Mesenchymal stem cell (in vitro differentiated cells and primary cell): ENCODE results near the gene CNP.

ENCODE experiments used
- DNase-seq: peaks from one replicate; pipeline ENCODE4 v3.0.0-alpha.2; 2013
- H2AFZ ChIP-seq: one replicate; pipeline ENCODE4 v1.6.1; 2013; ENCODE audit warnings: low read depth, mild to moderate bottlenecking, control low read depth, inconsistent platforms, low read length, moderate library complexity
- H2AK5ac ChIP-seq: 2 replicates; pipeline ENCODE4 v1.6.1; 2013; ENCODE audit warnings: low read length, moderate library complexity, mild to moderate bottlenecking, inconsistent platforms; ENCODE audit not compliant: severe bottlenecking
- H2BK120ac ChIP-seq: one replicate; pipeline ENCODE4 v1.6.1; 2013; ENCODE audit warnings: low read depth, mild to moderate bottlenecking, inconsistent platforms, low read length, moderate library complexity
- H2BK12ac ChIP-seq, 2 experiments: one replicate each; pipeline ENCODE4 v1.6.1; 2013; ENCODE audit warnings: inconsistent platforms in 2 of 2, low read length in 2 of 2, mild to moderate bottlenecking in 2 of 2, moderate library complexity in 2 of 2, control low read depth in 1 of 2
- H2BK15ac ChIP-seq: one replicate; pipeline ENCODE4 v1.6.1; 2013; ENCODE audit warnings: mild to moderate bottlenecking, low read depth, inconsistent platforms; ENCODE audit not compliant: poor library complexity, severe bottlenecking
- H2BK5ac ChIP-seq: 2 replicates; pipeline ENCODE4 v1.6.1; 2013; ENCODE audit warnings: low read depth, mild to moderate bottlenecking, low read length, control low read depth, inconsistent platforms; ENCODE audit not compliant: poor library complexity, severe bottlenecking
- H3K14ac ChIP-seq, 2 experiments: one replicate each; pipeline ENCODE4 v1.6.1; 2013; ENCODE audit warnings: inconsistent platforms in 2 of 2, low read length in 2 of 2, control low read depth in 1 of 2, mild to moderate bottlenecking in 1 of 2, moderate library complexity in 1 of 2
- H3K18ac ChIP-seq, 2 experiments: one replicate each; pipeline ENCODE4 v1.6.1; 2013; ENCODE audit warnings: inconsistent platforms in 2 of 2, low read length in 2 of 2, control low read depth in 1 of 2, low read depth in 1 of 2, mild to moderate bottlenecking in 1 of 2
- H3K23ac ChIP-seq, 2 experiments: one replicate each; pipeline ENCODE4 v1.6.1; 2013; ENCODE audit warnings: inconsistent platforms in 2 of 2, low read length in 2 of 2, mild to moderate bottlenecking in 2 of 2, moderate library complexity in 2 of 2, control low read depth in 1 of 2
- H3K27ac ChIP-seq: 2 replicates; pipeline ENCODE4 v1.5.1; 2013; ENCODE audit warnings: mild to moderate bottlenecking, moderate library complexity, low read length, control low read depth, inconsistent platforms; ENCODE audit not compliant: poor library complexity, severe bottlenecking
- H3K27me3 ChIP-seq, 2 experiments: 2 replicates each; pipeline versions ENCODE4 v1.6.1 to v1.7.0; 2013; ENCODE audit warnings: low read length in 2 of 2, mild to moderate bottlenecking in 2 of 2, moderate library complexity in 2 of 2, control low read depth in 1 of 2, inconsistent platforms in 1 of 2; ENCODE audit not compliant: control insufficient read depth in 1 of 2, insufficient read depth in 1 of 2
- H3K36me3 ChIP-seq, 2 experiments: 2 replicates each; pipeline versions ENCODE4 v1.6.1 to v1.7.0; 2013; ENCODE audit warnings: low read length in 2 of 2, control low read depth in 1 of 2, inconsistent platforms in 1 of 2, low read depth in 1 of 2, mild to moderate bottlenecking in 1 of 2; ENCODE audit not compliant: insufficient read depth in 2 of 2, control insufficient read depth in 1 of 2
- H3K4ac ChIP-seq, 2 experiments: one replicate each; pipeline ENCODE4 v1.6.1; 2013; ENCODE audit warnings: inconsistent platforms in 2 of 2, low read length in 2 of 2, mild to moderate bottlenecking in 2 of 2, moderate library complexity in 2 of 2, control low read depth in 1 of 2, low read depth in 1 of 2
- H3K4me1 ChIP-seq: 2 replicates; pipeline ENCODE4 v1.6.1; 2013; ENCODE audit warnings: low read depth, low read length, control low read depth; ENCODE audit not compliant: control insufficient read depth, insufficient read depth
- H3K4me2 ChIP-seq: 2 replicates; pipeline ENCODE4 v1.6.1; 2013; ENCODE audit warnings: low read length, mild to moderate bottlenecking, inconsistent platforms; ENCODE audit not compliant: poor library complexity, severe bottlenecking
- H3K4me3 ChIP-seq, 2 experiments: 2 replicates each; pipeline versions ENCODE4 v1.5.1 to v1.7.0; 2013; ENCODE audit warnings: low read length in 2 of 2, mild to moderate bottlenecking in 2 of 2, control low read depth in 1 of 2, low read depth in 1 of 2; ENCODE audit not compliant: insufficient read depth in 1 of 2
- H3K79me1 ChIP-seq: replicated peaks from 2 replicates; pipeline ENCODE4 v1.6.1; 2013; ENCODE audit warnings: mild to moderate bottlenecking, control low read depth, low read length, inconsistent platforms; ENCODE audit not compliant: poor library complexity, severe bottlenecking
- H3K9ac ChIP-seq: 2 replicates; pipeline ENCODE4 v1.7.0; 2013; ENCODE audit warnings: mild to moderate bottlenecking, low read length, moderate library complexity
- H3K9me3 ChIP-seq: 2 replicates; pipeline ENCODE4 v1.7.0; 2013; ENCODE audit warnings: mild to moderate bottlenecking, low read length; ENCODE audit not compliant: control insufficient read depth
- H4K8ac ChIP-seq: one replicate; pipeline ENCODE4 v1.6.1; 2013; ENCODE audit warnings: inconsistent platforms, mild to moderate bottlenecking, low read length, moderate library complexity
- H4K91ac ChIP-seq: one replicate; pipeline ENCODE4 v1.6.1; 2013; ENCODE audit warnings: mild to moderate bottlenecking, low read length, inconsistent platforms
- WGBS: methylation state at CpG from one replicate; pipeline ENCODE4 v1.1.7; 2013; ENCODE audit warnings: mixed read lengths; 5-methylcytosine and 5-hydroxymethylcytosine counted together

The CNP gene

GRCh38 chr17:41968676-41969075 is 2.1 kb downstream of the CNP start:
- Histone ChIP-seq H3K23ac (no peak overlapping the region), H3K9ac (peak overlapping the region; percentile 94), H3K14ac (no peak overlapping the region), H2BK12ac (no peak overlapping the region), H3K18ac (no peak overlapping the region), H3K36me3 (peaks cover 48 to 51% of the 10 kb centered on the region in 2 experiments), H2BK5ac (no peak overlapping the region), H4K8ac (no peak overlapping the region), H4K91ac (no peak overlapping the region), H3K4me2 (no peak overlapping the region), H2BK15ac (no peak overlapping the region), H3K27me3 (no peaks in the 10 kb centered on the region), H3K27ac (no peak overlapping the region), H2BK120ac (no peak overlapping the region), H2AK5ac (no peak overlapping the region), H3K79me1 (peaks cover 8% of the 10 kb centered on the region), H3K4me3 (peak overlapping the region in 1 of 2 experiments; percentile 84), H3K4ac (no peak overlapping the region), H2AFZ (no peak overlapping the region), H3K9me3 (no peaks in the 10 kb centered on the region), H3K4me1 (peaks cover 28% of the 10 kb centered on the region)
- no peak for DNase-seq
- WGBS: 96% methylated on average over 7 of the region's 10 CpGs

GRCh38 chr17:41970901-41971331 is 4.3 kb downstream of the CNP start:
- Histone ChIP-seq H3K27ac (no peak overlapping the region), H2BK5ac (no peak overlapping the region), H2AK5ac (no peak overlapping the region), H3K4me1 (peaks cover 25% of the 10 kb centered on the region), H3K79me1 (peaks cover 15% of the 10 kb centered on the region), H2AFZ (no peak overlapping the region), H3K9ac (peak overlapping the region; percentile 4), H4K8ac (no peak overlapping the region), H2BK120ac (no peak overlapping the region), H3K14ac (no peak overlapping the region), H3K23ac (no peak overlapping the region), H3K18ac (no peak overlapping the region), H2BK15ac (no peak overlapping the region), H3K4me2 (no peak overlapping the region), H3K36me3 (peaks cover 70 to 73% of the 10 kb centered on the region in 2 experiments), H3K4me3 (no peak overlapping the region), H3K9me3 (no peaks in the 10 kb centered on the region), H4K91ac (no peak overlapping the region), H3K4ac (no peak overlapping the region), H2BK12ac (no peak overlapping the region), H3K27me3 (no peaks in the 10 kb centered on the region)
- no peak for DNase-seq
- 99% methylated on average over 5 of the region's 5 CpGs for WGBS

GRCh38 chr17:41971721-41972523 is 5.3 kb downstream of the CNP start:
- WGBS: 90% methylated on average over 17 of the region's 18 CpGs
- no peak overlapping the region for H2AFZ ChIP-seq

GRCh38 chr17:41972571-41973407 is 6.2 kb downstream of the CNP start:
- no peak overlapping the region for H2BK120ac ChIP-seq
- no peak overlapping the region for H3K4ac ChIP-seq
- no peak overlapping the region for H3K18ac ChIP-seq
- H3K4me2 ChIP-seq: no peak overlapping the region
- no peak overlapping the region for H3K27ac ChIP-seq
- peaks cover 19% of the 10 kb centered on the region for H3K79me1 ChIP-seq
- H3K27me3 ChIP-seq: no peaks in the 10 kb centered on the region
- no peaks in the 10 kb centered on the region for H3K9me3 ChIP-seq
- H4K91ac ChIP-seq: no peak overlapping the region
- H4K8ac ChIP-seq: no peak overlapping the region
- H3K23ac ChIP-seq: no peak overlapping the region
- H2BK5ac ChIP-seq: no peak overlapping the region
- H2BK15ac ChIP-seq: no peak overlapping the region
- H3K9ac ChIP-seq: peak overlapping the region; percentile 11
- H2BK12ac ChIP-seq: no peak overlapping the region
- no peak overlapping the region for H2AFZ ChIP-seq
- no peak overlapping the region for H3K4me3 ChIP-seq
- DNase-seq: no peak
- H3K36me3 ChIP-seq: peaks cover 81 to 89% of the 10 kb centered on the region in 2 experiments
- H2AK5ac ChIP-seq: no peak overlapping the region
- peaks cover 19% of the 10 kb centered on the region for H3K4me1 ChIP-seq
- WGBS: 96% methylated on average over 22 of the region's 22 CpGs
- no peak overlapping the region for H3K14ac ChIP-seq

More at GRCh38 chr17:41971721-41972523, 5.3 kb downstream of the CNP start:
- no peak overlapping the region for H4K8ac ChIP-seq
- DNase-seq: no peak
- no peak overlapping the region for H2BK5ac ChIP-seq
- H3K18ac ChIP-seq: no peak overlapping the region
- H4K91ac ChIP-seq: no peak overlapping the region
- H2AK5ac ChIP-seq: no peak overlapping the region
- no peaks in the 10 kb centered on the region for H3K9me3 ChIP-seq
- H3K14ac ChIP-seq: no peak overlapping the region
- no peak overlapping the region for H3K9ac ChIP-seq
- H3K4me3 ChIP-seq: no peak overlapping the region
- no peak overlapping the region for H3K4me2 ChIP-seq
- H3K23ac ChIP-seq: no peak overlapping the region
- peaks cover 79 to 82% of the 10 kb centered on the region in 2 experiments for H3K36me3 ChIP-seq
- no peak overlapping the region for H2BK15ac ChIP-seq
- H2BK120ac ChIP-seq: no peak overlapping the region
- no peaks in the 10 kb centered on the region for H3K27me3 ChIP-seq
- H2BK12ac ChIP-seq: no peak overlapping the region
- H3K27ac ChIP-seq: no peak overlapping the region
- peaks cover 25% of the 10 kb centered on the region for H3K4me1 ChIP-seq
- peaks cover 17% of the 10 kb centered on the region for H3K79me1 ChIP-seq
- no peak overlapping the region for H3K4ac ChIP-seq
